Measurements from ENCODE around the gene CNOT9.

DNA sequence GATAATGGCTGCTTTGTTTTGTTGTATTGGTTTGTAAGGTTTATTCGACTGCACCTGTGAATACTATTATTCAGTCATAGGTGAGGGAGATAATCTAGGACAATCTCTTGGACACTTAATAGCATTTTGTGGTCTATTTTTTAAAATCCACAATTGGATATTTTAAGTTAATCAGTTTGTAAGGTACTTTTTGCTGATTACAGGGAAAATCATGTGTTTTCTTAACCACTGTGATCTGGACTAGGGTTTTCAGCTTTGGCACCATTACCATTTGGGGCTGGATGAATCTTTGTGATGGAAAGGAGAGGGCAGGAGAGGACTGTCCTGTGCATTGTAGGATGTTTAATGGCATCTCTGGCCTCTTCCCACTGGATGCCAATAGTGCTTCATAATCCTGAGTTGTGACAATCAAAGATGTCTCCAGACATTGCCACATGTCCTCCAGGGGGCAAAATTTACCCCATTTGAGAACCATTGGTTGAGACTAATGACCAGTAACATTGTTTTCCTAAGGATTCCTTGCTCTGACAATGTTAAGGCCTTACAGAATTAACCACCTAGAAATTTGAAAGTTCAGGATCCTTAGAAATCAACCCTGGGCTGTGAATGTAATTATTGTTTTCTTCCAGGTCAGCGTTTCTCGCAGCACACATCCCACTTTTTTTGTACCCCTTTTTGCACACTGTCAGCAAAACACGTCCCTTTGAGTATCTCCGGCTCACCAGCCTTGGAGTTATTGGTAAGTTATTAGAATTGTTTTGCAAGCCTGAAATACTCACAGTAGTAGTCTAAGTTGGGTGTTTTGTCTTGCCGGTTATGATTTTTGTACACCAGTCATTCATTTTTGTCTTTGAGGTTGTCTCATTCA lies 15.6 kb downstream of the CNOT9 start:
- TF ChIP-seq, protein P1, sequence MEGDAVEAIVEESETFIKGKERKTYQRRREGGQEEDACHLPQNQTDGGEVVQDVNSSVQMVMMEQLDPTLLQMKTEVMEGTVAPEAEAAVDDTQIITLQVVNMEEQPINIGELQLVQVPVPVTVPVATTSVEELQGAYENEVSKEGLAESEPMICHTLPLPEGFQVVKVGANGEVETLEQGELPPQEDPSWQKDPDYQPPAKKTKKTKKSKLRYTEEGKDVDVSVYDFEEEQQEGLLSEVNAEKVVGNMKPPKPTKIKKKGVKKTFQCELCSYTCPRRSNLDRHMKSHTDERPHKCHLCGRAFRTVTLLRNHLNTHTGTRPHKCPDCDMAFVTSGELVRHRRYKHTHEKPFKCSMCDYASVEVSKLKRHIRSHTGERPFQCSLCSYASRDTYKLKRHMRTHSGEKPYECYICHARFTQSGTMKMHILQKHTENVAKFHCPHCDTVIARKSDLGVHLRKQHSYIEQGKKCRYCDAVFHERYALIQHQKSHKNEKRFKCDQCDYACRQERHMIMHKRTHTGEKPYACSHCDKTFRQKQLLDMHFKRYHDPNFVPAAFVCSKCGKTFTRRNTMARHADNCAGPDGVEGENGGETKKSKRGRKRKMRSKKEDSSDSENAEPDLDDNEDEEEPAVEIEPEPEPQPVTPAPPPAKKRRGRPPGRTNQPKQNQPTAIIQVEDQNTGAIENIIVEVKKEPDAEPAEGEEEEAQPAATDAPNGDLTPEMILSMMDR (IDR thresholded peaks at IDR 0.05), result no peak
- TF ChIP-seq POLR2A (IDR thresholded peaks at IDR 0.05), result no peak
